HPDE6-E6E7 (cell line): ENCODE results near the gene TTN.

Experiments used
- DNase-seq: peaks from one replicate; pipeline ENCODE4 v3.0.0; 2011; ENCODE audit warnings: missing footprints; ENCODE audit errors: extremely low spot score

TTN gene

DNA sequence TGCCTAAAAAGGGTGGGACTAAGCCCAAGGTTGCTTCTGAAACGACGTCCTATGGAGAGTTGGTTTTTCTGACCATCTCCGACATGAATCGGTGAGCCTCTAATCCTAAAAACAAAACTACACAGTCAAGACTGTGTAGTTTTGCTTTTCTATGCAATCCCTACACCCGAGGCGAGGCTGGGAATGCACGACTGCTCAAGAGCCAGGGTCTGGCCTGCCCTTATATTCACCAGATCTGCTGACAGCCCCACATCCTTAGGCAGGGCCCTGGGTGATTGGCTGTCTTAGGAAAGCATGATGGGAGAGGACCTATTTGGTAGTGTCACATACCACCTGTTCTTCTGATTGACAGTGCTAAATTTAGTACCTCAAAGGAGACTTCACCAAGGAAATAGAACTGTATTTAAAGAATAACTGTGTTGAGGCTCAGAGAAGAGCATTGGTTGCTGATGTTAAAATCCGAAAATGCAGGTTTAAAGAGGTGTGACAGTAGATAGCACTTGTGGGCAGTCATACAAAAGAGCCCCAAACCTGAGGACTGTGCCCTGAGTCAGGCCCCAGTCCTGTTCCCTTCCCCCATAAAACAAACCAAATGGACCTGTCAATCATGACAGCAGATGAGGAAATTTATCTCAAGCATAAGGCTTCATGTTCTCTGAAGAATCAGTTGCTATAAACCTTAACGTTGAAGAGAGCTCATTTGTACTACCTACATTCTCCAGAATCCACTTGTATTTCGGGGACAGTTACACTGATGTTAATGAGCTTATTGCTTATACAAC is at the start of gene TTN:
Gene TTN, minus strand, starts transcription at position 197 of the 782 bp plus-strand sequence. CDS start 2,781 bp downstream, outside the sequence.
- no peak for DNase-seq

DNA sequence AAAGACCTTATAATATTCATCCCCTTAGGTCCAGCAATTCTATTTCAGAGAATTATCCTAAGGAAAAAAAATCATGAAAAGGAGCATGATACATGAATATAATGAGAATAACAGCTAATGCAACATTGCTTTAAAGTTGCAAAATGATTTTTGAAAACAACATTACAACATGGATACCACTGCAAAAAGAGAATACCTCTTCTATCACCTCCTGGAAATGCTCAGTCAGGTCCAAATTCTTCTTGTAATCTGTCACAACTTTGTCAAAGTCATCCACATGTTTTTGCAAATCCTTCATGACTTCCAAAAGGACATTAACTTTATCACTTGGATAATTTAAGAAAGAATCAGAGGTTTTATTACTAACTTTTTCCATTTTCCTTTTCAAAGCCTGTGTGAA is 47.9 kb upstream of the TTN start:
- no peak for DNase-seq

DNA sequence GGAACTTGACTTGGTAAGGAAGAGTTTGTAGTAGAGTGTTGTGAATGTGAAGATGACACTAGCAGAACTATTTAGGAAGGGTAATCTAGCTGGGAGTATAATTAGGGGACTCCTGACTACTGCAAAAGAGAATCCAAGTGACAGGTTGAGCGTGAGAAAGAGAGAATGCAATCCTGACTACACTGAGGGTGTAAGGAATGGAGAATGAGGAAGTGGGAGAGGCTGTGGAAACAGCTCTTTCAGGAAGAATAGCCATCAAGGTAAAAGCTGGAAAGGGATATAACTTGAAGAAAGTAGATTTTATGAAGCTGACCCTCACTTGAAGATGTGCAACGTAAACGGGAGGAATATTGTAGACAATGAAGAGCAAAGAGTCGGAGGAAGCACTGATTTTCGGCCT is 41.1 kb upstream of the TTN start:
- no peak for DNase-seq

DNA sequence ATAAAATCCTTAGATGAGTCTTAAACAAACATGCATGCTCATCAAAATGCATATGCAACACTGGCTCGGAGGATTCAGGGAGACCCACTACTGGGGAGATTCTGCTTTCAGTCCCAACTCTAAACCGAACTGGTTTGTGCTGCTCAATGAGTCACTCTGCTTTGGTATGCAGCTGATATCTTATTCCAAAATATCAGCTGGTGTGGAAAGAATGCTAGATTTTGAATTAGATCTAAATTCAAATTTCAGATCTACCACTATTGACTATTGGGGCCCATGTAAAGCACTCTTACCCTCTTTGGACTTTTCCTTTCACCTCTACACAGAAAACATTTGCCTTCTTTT is 39.2 kb upstream of the TTN start:
- DNase-seq: no peak

DNA sequence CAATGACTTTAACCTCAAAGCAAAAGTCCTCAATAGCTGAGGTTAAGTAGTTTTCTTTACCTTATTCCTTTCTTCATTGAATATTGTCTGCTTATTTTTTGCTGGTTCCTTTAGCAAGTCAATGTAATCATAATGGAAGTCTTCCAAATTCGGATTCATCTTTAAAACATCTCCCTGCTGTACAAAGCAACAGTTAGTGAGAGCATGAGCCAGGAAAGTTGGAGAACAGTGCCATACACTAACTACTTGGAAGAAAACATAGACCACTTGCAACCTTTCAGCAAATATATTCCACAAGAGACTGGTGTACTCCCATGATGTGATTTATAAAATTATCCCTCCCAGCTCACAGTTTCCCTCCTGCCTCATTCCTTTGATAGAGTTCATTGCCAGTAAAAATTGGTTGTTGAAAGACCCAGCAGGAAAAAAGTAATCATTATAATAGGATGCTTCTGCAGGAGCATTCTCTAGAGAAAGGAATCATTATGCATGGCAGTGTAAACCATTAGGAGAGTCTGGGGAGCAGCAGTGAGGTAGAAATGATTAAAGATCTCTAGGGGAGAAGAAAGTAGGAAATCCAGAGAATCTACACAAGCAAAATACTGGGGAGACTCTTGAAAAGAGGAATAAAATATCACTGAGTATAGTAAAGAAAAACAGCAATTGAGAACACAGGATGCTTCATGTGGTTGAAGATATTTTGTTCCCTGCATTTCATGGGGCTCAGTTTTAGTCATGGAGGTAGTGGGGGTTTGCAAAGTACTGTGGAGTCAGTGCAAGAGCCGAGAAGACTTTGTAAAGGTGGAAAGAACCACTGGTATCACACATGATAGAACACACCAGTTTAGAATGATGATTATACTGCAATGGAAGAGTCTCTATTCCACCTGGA is 38.6 kb upstream of the TTN start:
- no peak for DNase-seq

DNA sequence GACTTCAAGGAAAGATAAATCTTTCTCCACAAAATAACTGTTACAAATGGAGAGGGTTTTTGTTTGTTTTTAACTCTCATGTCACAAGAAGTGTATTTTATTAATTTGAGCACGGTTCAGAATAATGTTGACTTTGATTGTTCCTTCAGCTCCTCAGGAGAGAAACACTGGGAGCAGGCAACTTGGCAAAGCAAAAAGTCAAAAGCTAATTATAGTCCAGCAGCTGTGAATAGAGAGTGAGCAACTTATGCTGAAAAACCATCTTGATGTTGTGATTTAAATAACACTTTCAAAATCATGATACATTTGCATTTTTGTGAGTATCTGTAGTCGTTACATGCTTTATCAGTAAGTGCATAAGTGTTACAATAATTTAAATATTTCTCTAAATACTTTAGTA is 37.5 kb upstream of the TTN start:
- DNase-seq: no peak

DNA sequence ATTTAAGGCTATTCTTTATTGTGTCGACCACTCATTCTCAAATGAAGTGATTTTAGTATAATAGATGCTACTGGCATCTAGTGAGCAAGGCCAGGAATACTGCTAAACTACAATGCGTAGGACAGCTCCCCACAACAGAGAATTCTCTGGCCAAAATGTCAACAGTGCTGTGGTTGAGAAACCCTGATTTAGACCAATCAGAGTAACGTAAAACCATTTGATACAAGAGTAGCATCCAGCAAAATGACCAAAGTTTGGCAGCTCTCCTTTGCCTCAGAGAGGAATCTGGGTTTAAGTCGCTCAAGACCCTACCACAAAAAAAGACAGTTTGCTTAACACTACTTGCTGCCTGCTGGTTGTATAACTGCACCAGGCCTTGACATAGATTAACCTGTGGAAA is 37.0 kb upstream of the TTN start:
- DNase-seq: no peak

DNA sequence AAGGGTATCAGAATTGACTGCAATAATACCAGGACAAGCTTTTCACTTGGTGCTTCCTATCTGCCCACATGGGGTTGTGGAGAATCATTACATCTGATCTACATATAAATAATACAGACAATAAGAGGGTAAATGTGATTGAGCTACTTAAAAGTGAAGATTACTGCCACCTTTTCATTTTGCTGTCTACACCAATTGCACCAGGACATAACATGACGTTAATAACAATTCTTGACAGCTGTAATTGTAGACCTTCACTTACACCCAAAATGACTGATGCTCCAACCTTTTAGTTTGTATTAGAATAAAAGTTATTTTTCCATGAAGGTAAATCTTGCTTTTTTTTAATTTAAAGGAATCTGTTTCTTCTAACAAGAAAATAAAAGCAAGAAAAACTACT is 36.5 kb upstream of the TTN start:
- no peak for DNase-seq

DNA sequence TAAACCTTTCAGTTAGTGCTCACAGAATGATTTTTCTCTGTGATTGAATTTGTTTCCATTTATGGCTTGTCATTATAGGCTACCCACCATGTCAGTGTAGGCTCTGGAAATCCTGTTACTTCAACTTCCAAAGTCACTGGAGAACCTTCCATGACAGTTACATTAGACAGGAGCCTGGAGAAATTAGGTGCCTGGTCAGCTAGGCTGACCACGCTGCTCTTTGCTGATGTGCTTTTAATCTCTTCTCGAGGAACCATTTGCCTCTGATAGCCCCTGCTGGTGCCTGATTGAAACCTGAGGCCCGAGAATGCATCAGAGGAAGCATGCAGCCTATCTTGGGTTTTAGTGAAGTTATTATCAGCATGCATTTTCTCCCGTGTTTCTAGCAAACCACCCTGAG is 29.6 kb upstream of the TTN start:
- DNase-seq: no peak

DNA sequence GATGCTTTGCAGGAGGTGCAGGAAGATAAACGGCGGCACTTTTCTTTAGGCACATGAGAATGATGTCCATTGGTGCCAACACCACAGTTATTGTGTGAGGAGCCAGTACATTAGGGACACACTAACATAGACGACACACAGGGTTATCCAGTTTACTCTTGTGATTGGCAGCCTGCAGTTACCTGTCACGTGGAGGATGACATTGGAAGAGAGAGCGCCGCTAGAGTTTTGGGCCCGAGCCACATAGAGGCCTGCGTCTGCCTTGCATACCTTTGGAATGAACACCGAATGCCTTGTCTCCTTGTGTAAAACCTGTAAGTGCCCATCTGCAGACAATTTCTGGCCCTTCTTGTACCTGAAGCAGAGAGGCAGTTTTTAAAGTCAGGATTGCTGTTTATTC is 26.9 kb upstream of the TTN start:
- DNase-seq: no peak

DNA sequence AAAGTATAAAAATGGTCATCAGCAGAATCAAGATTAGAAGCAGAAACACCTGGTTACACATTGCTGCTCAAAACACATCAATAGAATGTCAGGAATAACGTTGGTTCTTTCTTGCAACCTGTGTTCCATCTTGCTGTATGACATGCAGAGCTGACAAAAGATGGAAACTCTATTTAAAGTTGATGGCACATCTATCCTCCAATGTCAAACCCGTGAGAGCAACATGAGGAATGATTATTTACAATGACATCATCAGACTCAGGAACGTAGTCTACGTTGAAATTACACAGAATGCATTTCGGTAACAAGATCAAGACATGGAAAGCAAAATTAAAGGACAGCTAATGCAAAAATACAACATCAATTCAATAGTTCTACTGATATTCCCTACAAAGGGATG is 26.2 kb upstream of the TTN start:
- DNase-seq: no peak

DNA sequence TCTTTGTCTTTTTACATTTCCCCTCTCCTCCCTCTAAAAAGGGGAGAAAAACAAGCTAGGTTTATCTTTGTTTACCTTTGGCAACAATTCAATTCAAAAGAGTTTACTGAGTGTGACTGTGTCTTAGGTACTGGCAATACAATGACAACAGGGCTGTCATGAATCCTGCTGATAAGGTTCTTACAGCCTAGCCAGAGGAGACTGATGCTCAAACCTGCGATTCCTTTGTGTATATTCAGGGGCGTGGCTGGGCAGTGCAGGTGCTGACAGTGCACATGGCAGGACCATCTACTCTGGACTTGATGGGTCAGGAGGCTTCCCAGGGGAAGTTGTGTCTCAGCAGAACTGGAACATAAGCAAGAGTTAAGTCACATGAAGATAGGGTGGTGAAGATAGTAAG is 23.2 kb upstream of the TTN start:
- DNase-seq: no peak

DNA sequence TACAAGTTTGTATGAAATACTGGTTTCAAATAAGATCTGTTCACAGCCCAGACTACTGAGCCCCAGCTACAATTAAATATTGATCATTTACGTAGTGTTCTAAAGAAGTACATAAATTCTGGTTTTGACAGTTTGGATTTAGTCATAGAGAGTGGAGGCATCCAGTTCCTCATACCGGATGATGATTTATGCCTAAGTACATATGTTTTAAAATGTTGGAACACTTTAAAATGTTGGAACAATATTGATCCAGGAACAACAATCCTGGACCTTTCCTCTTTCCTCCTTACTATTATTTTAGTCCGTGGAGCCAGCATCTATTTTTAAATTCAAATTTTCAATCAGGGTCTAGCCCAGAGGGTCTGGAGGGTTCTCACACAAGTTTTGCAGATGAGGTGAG is 22.8 kb upstream of the TTN start:
- no peak for DNase-seq

DNA sequence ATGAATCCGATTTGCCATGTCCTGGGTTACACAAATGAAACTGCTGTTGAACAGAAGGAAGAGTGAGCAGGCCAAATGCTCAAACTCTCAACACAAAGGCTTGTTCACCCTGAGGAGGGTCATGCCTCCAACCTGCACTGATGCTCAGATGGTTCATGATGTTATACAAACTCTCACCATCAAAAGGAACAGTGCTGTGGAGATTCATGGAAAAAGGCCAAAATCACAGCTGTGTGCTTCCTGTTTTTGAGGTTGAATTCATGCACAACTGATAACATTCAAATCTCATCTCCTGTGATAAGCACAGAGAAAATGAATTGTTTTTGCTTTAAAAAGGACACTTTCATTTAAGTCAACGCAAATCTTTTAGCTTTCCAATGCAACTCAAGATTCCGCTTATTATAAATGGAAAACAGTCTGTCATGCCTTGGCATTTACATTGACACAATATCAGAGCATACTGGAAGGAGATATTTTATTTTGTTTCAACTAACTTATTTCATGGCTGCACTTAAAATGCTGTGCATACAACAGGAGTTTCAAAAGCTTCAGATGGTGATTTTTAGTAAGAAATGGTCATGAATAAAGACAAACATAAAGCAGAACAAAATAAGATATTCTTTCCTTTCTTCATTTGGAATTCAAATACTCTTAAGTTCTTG is 22.2 kb upstream of the TTN start:
- DNase-seq: no peak

DNA sequence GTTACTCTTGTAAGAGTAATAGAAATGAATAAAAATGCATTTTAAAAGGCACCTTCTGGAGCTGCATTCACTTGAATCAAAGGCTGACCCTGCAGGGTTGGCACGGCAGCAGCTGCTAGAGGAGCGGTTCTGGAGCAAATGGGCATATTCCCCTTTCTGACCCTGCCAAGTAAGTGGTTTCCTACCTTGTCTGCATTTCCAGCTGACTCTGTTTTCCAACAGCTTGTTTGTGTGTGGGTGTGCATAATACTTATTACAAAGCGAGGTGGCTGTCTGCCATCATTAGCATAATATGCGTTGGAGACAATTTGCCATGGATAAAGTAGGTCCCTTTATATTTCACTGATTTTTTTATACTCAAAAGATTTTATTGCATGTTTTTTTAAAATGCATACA is 21.3 kb upstream of the TTN start:
- no peak for DNase-seq

DNA sequence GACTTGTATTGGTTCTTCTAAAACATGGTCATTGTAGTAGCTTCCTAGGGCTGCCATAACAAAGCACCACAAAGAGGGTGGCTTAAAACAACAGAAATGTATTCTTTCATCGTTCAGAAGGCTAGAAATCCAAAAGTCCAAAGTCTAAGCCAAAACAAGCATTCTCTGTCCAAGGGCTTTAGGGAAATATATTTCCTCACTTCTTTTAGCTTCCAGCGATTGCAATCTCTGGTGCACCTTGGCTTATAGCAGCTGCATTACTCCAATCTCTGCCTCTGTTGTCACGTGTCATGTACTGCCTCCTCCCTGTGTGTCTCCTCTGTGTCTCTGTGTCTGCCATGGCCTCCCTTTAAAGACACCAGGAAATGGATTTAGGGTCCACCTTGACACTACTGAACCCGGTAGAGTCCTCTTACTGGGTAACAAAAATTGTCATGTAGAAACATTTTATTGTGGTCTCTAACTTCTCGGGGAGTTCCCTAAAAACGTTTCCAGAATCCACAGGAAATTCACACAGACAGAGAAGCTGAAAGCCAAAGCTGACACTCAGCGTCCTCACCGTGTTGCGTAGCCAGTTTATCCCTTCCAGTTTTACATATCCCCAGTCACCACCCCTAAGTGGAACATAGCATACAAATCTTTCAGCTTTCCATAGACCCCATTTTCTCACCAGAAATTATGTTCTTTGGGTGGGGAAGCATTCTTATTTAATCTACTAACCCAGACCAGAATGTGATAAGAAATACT is 20.7 kb upstream of the TTN start:
- DNase-seq: no peak

DNA sequence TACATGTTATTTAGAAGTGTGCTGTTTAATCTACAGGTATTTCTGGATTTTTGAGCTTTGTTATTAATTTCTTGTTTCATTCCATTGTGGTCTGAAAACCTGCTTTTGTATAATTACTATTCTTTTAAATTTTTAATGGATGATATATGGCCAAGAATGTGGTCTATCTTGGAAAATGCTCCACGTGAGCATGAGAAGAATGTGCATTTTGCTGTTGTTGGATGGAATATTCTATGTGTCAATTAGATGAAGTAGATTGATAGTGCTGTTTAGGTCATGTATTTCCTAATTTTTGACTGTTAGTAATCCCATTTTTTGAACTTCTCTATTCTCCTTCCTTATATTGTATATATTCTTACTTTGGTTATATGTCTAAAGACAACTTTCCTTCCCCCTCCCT is 19.9 kb upstream of the TTN start:
- no peak for DNase-seq

DNA sequence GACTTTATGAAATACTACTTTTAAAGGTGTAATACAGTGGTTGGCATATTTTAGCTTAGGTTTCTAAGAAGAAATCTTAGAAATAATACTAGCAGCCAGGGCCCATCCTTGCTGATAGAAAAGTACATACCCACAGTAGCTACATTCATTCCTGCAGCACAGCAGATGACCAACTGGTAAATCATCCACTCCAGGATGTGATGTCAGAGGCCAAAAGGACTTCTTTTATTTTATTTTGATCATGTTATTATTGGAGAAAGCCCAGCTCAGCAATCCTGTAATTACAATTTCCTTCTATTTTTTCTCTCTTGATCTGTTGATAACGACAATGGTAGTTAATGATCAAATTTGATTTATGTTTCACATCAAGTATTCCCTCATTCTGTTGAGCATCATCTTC is 18.0 kb upstream of the TTN start:
- no peak for DNase-seq

DNA sequence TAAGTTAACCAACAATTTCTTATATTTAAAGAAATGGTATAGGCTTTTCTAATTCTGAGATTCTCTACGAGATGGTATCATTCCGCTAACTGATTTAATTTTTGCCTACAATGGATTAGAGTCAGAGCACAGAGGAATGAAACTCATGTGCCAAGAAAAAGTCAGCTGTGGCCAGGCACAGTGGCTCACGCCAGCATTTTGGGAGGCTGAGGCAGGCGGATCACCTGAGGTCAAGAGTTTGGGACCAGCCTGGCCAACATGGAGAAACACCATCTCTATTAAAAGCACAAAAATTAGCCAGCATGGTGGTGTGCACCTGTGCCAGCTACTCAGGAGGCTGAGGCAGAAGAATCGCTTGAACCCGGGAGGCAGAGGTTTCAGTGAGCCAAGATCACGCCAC is 17.0 kb upstream of the TTN start:
- no peak for DNase-seq

DNA sequence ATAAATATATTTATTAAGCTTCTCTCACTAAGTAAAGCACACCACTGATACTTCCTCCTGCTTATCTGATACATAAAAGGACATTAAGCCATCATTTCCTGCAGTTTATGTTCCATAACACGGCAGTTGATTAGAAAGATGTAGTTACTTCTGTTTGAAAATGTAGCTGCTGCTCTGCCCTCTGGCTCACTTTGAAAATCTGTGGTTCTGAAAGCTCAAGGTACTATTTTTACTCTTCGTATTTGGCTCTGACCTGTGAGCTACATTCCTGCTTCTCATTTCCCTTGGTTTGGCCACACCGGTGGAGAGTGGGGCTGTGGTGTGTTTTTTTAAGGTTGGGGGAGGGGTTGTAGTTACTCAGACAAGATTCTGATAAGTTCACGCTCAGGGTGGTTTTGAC is 12.8 kb upstream of the TTN start:
- no peak for DNase-seq

DNA sequence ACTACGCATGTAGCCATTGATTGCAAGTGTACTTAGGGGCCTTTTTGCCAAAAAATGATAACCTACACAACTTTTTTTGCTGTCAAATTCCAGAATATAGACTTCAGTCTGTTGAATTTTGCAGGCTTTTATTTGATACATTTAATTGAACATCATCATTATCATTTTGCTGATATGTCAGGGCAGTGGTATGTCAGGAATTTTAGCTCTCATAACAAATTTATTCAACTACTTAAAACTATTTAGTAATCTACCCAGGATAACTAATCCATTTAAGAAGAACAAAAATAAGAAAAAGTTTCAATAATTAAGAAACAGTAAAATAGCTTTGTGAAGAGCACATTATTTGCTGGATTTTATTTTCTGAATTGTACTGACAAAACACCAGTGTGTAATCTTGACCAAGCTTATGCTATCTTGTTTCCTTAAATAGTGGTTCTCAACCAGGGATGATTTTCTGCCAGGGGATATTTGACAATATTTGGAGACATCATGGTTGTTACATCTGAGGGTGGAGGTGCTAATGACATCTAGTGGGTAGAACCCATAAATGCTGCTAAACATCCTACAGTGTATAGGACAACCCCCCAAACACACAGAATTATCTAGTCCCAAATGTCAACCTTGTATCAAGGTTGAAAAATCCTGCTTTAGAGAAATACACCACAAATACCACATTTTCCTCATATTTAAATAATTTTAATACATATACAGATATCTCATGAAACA is 12.1 kb upstream of the TTN start:
- no peak for DNase-seq
